ENCODE results near the gene DNHD1. TPM values are rescaled to one million over a fixed set of nuclear protein-coding genes. Genes with fewer than 3 reads are reported as not detected.

The DNHD1 gene
- total RNA-seq (2014; rRNA removed; shearing (Covaris generic)): 7.2 and 9.6 TPM in 2 replicates
- polyA plus RNA-seq (2016; fragmentation: Nextera tagmentation; extraction: Ambion mirVana): 2.5 and 3.6 TPM in 2 replicates
- long read RNA-seq, partial matches to known transcripts: 0 of 2 reads
- long read RNA-seq, other reads (novel, unspliced or antisense): 2 of 2 reads

DNA sequence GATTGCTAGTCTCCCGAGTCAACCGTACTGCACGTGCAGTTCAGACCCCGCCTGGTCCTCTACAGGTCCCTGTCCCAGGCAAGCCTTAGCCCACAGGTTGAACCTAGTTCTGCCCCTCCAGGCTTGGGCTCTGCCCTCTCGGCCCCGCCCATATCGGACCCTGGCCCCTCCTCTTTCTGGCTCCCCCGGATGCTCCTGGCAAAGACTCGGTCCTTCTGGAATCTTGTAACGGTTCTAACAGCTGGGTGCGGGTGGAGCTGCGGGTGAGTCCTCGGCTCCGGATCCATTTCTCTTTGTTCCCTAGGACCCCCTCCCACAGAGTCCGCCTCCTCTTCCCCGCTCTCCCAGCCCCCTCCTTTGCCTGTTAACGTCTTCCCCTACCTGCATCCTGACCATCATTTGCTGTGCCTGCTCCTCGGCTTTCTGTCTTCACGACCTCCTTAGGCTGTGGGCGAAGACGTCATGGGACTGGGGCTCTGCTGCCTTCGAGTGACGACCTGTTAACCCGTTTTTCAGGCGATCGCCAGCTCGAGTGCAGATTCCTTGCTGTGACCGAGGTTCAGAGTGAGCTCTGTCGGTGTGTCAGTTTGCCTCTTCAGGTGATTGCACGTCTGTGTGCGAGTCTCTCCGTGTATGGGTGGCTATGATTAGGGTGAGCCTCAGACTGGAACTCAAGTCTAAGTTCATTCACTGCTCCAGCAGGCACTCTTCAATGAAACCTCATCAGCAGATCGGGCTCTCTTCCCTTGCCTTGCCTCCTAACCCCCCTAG is at the start of gene DNHD1:
Gene DNHD1 (plus strand): TSS at position 212 of the 771 bp plus-strand sequence. CDS start 936 bp downstream, outside the sequence.
- H2AFZ ChIP-seq: peak within 1 kb of the TSS; percentile 88
- Mint-ChIP-seq H3K36me3 (ENCODE audit: low read depth) (peaks cover 3% of the 10 kb centered on the region; the same call in 1 of the 3 replicates), H3K27me3 (ENCODE audit: insufficient read depth, low read depth, poor library complexity) (peaks cover 7% of the 10 kb centered on the region), H3K4me3 (peak within 1 kb of the TSS; percentile 67), H3K9me3 (no peaks in the 10 kb centered on the region; the same call in 2 of the 3 replicates), H3K27ac (no peak within 1 kb of the TSS; the same call in 1 of the 2 replicates), H3K4me1 (peaks cover 8% of the 10 kb centered on the region)
- H3K27ac ChIP-seq (ENCODE audit: low read depth): no peak within 1 kb of the TSS
- TF ChIP-seq POLR2AphosphoS5 (IDR thresholded peaks at IDR 0.05; ENCODE audit: low read depth) (no peak; the same call in 1 of the 2 replicates), EZH2 (IDR thresholded peaks at IDR 0.05; ENCODE audit: low read depth, unreplicated experiment) (no peak), ZNF331 (CRISPR knock-in tag; IDR thresholded peaks at IDR 0.05; ENCODE audit: low read depth) (no peak), CREB1 (CRISPR knock-in tag; IDR thresholded peaks at IDR 0.05; ENCODE audit: low read depth) (no peak), STAT1 (IDR thresholded peaks at IDR 0.05; ENCODE audit: unreplicated experiment) (no peak), ZNF114 (CRISPR knock-in tag; IDR thresholded peaks at IDR 0.05) (no peak), NANOG (IDR thresholded peaks at IDR 0.05; ENCODE audit: borderline replicate concordance) (no peak), CTCF (conservative IDR thresholded peaks at IDR 0.05; ENCODE audit: low read depth in 2 of 2) (no peak), REST (IDR thresholded peaks at IDR 0.05; ENCODE audit: unreplicated experiment) (no peak), JUNB (IDR thresholded peaks at IDR 0.05; ENCODE audit: unreplicated experiment) (no peak), EZH2phosphoT487 (IDR thresholded peaks at IDR 0.05; ENCODE audit: unreplicated experiment) (no peak)
- TF ChIP-seq, protein P1, sequence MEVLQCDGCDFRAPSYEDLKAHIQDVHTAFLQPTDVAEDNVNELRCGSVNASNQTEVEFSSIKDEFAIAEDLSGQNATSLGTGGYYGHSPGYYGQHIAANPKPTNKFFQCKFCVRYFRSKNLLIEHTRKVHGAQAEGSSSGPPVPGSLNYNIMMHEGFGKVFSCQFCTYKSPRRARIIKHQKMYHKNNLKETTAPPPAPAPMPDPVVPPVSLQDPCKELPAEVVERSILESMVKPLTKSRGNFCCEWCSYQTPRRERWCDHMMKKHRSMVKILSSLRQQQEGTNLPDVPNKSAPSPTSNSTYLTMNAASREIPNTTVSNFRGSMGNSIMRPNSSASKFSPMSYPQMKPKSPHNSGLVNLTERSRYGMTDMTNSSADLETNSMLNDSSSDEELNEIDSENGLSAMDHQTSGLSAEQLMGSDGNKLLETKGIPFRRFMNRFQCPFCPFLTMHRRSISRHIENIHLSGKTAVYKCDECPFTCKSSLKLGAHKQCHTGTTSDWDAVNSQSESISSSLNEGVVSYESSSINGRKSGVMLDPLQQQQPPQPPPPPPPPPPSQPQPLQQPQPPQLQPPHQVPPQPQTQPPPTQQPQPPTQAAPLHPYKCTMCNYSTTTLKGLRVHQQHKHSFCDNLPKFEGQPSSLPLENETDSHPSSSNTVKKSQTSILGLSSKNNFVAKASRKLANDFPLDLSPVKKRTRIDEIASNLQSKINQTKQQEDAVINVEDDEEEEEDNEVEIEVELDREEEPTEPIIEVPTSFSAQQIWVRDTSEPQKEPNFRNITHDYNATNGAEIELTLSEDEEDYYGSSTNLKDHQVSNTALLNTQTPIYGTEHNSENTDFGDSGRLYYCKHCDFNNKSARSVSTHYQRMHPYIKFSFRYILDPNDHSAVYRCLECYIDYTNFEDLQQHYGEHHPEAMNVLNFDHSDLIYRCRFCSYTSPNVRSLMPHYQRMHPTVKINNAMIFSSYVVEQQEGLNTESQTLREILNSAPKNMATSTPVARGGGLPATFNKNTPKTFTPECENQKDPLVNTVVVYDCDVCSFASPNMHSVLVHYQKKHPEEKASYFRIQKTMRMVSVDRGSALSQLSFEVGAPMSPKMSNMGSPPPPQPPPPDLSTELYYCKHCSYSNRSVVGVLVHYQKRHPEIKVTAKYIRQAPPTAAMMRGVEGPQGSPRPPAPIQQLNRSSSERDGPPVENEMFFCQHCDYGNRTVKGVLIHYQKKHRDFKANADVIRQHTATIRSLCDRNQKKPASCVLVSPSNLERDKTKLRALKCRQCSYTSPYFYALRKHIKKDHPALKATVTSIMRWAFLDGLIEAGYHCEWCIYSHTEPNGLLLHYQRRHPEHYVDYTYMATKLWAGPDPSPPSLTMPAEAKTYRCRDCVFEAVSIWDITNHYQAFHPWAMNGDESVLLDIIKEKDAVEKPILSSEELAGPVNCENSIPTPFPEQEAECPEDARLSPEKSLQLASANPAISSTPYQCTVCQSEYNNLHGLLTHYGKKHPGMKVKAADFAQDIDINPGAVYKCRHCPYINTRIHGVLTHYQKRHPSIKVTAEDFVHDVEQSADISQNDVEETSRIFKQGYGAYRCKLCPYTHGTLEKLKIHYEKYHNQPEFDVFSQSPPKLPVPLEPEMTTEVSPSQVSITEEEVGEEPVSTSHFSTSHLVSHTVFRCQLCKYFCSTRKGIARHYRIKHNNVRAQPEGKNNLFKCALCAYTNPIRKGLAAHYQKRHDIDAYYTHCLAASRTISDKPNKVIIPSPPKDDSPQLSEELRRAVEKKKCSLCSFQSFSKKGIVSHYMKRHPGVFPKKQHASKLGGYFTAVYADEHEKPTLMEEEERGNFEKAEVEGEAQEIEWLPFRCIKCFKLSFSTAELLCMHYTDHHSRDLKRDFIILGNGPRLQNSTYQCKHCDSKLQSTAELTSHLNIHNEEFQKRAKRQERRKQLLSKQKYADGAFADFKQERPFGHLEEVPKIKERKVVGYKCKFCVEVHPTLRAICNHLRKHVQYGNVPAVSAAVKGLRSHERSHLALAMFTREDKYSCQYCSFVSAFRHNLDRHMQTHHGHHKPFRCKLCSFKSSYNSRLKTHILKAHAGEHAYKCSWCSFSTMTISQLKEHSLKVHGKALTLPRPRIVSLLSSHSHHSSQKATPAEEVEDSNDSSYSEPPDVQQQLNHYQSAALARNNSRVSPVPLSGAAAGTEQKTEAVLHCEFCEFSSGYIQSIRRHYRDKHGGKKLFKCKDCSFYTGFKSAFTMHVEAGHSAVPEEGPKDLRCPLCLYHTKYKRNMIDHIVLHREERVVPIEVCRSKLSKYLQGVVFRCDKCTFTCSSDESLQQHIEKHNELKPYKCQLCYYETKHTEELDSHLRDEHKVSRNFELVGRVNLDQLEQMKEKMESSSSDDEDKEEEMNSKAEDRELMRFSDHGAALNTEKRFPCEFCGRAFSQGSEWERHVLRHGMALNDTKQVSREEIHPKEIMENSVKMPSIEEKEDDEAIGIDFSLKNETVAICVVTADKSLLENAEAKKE (CRISPR knock-in tag; IDR thresholded peaks at IDR 0.05): no peak
- TF ChIP-seq, protein P2, sequence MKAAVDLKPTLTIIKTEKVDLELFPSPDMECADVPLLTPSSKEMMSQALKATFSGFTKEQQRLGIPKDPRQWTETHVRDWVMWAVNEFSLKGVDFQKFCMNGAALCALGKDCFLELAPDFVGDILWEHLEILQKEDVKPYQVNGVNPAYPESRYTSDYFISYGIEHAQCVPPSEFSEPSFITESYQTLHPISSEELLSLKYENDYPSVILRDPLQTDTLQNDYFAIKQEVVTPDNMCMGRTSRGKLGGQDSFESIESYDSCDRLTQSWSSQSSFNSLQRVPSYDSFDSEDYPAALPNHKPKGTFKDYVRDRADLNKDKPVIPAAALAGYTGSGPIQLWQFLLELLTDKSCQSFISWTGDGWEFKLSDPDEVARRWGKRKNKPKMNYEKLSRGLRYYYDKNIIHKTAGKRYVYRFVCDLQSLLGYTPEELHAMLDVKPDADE (IDR thresholded peaks at IDR 0.05): no peak
- H3K4me1 ChIP-seq (ENCODE audit: insufficient read depth): peaks cover 4% of the 10 kb centered on the region; the same call in 1 of the 2 replicates
- DNase-seq (ENCODE audit: low spot score): peak; percentile 89
- H3K4me3 ChIP-seq: peak within 1 kb of the TSS; percentile 50
- peaks cover 5% of the 10 kb centered on the region; the same call in 1 of the 2 replicates for H4K20me1 ChIP-seq (replicated peaks; ENCODE audit: insufficient read depth)
- ATAC-seq: peak; percentile 98
- no peaks in the 10 kb centered on the region for H3K9me2 ChIP-seq (ENCODE audit: insufficient read depth)
- no peaks in the 10 kb centered on the region for H3K27me3 ChIP-seq (ENCODE audit: insufficient read depth)
- H3F3A ChIP-seq (replicated peaks; ENCODE audit: low read depth): no peaks in the 10 kb centered on the region
- no peaks in the 10 kb centered on the region for H3K36me3 ChIP-seq (ENCODE audit: insufficient read depth)
- no peaks in the 10 kb centered on the region for H3K79me2 ChIP-seq (replicated peaks; ENCODE audit: insufficient read depth)
- peak within 1 kb of the TSS; percentile 78 for H3K4me2 ChIP-seq
